DLD1 (cell line): ENCODE measurements around the gene DNAH17.

Experiments used
- in situ Hi-C: cut with HindIII; loops from 2 replicates; pipeline ENCODE4 v1.10.0; 2017; ENCODE audit warnings: low sequenced_read_pairs

Gene DNAH17

DNA sequence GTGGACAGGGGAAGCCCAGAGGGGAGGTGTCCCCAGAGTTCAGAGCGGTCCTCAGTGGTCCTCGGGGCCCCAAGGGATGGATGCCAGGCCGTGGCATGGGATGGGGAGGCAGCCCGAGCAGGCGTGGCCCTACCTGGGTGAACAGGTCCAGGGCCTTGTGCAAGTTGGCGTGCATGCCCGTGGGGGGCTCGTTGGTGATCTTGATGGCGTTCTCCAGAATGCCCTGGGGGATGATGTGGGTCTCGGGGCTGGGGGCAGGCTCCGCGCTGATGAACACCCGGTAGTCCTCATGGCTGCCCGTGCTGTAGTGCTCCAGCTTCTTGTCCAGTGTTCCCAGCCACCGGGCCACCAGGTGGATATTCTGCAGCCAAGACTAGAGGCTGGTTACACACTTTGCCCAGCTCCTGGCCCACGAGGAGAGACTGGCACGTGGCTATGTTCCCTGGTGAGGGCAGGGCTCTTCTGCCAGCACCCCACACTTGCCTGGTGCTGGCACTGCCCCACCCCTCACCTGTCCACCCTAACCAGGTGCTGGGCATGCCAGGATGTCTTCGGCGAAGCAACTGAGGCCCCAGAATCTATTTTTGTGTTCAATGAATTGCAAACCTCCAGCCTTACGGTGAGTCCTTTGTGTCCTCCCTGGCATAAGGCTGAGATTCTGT is 139.6 kb downstream of the DNAH17 start:
- in situ Hi-C loops: no loop called here

DNA sequence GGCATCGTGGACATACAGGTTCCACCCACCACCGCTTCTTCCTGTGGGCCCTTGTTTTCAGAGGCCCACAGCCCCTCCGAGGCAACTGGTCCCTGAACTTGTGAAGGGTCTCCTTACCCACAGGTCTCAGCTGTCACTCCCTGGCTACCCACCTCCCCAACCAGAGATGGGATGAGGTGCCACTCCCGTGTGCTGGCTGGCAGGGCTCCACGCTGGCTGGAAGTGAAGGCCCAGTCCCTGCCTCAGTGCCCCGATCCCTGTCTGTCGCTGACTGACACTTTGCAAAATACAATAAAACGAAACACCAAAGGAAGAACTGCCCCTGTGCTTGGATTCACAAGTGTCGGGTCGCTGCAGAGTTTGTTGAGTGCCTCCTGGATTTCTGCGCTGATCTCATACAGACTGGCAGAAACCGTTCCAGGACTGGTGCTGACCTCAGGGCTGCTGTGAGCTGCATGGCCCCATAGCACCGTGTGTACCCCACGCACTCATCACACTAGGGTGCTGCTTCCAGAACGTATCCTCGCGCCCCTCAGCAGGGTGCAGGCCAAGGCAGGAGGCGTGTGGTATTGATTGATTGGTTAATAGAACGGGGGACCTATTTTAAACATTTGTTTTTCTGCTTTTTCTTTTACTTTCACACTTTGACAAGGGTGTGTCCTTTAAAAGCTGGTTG is 141.7 kb downstream of the DNAH17 start:
- in situ Hi-C loops: no loop called here

DNA sequence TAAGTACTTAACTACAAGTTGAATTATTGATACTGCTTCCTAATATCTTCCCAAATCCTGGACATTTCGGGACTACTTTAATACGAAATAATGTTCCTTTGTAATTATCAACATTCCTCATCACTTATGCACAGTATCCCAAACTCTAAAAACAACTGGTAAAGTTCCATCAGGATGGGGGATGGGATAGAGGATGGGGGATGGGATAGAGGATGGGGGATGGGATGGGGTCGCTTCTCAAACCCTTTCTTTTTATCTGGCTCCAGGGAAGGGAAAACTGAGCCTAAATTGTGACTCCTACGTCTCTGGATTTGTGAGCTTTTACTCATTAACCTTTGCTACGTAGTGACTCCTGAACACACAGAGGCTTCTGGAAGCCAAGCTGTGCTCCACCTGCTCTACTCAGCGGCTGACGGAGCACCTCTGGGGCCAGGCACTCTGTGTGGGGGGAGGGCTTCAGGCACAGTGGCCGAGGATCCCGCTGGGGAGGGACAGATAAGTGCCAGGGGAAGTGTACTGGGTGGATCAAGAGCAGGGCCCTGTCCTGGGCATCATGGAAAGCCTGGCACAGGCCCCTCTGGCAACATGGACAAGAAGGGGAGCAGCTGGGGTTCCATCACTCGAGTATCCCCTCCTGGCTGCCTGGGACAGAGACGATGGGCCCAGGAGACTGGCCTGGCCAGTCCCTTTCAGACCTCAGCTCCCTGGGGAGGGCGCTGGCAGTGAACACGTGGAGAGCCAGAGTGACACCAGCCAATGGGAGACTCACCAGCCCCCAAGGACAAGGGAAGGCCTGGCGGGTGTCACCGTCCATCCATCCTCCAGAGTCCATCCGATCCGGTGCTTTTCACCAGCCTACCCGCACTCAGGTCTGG is 142.5 kb downstream of the DNAH17 start:
- in situ Hi-C loops: no loop called here

DNA sequence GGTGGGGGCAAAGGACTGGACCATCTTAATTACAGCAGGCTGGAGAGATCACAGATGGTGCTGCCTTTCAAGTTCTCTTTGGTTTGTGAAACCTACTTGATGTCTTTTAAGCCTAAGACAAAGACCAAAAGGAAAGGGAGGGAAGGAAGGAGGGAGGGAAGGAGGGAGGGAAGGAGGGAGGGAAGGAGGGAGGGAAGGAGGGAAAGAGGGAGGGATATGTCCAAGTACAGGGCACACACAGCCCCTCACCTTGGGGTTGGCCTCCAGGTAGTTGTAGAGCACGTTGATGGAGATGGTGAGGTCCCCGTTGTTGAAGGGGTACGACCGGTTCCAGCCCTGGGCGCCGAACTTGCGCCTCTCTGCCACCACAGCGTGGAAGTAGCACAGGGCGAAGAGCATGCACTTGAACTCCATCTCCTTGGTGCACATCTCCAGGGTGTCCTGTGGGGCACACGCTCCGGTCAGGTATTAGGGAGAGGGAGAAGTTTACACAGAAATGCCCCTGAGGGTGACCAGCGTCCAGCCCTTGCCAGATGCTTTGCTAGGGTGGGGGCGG is 143.3 kb downstream of the DNAH17 start:
- in situ Hi-C loops: no loop called here

DNA sequence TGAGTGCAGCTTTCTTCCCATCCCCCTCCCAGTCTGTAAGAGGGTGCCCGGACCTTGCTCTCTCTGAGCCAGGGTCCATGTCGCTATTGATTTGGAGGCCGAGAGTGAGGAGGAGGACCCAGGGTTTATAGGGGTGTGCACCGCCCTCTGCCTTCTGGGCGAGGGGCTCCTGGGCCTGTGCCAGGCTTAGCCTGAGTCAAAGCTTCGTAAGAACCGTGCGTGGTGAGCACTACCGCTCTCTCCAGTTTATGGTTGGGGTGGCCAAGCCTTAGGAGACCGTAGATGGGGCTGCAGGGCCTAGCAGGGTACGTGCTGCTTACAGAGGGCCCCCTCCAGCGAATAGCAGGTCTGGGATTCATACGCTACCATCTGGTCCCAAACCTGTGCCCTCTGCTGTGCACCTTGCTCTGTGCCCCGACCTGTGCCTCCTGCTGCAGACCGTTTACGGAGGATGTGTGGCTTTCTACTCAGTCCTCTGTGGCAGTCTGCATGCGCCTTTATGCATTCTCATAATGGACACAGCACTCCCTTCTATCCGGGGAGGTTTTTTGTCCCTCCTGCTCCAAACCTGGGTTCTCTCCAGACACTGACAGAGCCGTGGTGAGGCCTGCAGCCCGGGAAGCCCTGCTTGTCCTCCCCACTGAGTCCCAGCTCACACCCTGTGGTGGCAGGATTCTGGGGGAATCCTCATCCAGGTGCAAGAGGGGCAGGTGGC is 144.0 kb downstream of the DNAH17 start:
- in situ Hi-C loops: no loop called here

DNA sequence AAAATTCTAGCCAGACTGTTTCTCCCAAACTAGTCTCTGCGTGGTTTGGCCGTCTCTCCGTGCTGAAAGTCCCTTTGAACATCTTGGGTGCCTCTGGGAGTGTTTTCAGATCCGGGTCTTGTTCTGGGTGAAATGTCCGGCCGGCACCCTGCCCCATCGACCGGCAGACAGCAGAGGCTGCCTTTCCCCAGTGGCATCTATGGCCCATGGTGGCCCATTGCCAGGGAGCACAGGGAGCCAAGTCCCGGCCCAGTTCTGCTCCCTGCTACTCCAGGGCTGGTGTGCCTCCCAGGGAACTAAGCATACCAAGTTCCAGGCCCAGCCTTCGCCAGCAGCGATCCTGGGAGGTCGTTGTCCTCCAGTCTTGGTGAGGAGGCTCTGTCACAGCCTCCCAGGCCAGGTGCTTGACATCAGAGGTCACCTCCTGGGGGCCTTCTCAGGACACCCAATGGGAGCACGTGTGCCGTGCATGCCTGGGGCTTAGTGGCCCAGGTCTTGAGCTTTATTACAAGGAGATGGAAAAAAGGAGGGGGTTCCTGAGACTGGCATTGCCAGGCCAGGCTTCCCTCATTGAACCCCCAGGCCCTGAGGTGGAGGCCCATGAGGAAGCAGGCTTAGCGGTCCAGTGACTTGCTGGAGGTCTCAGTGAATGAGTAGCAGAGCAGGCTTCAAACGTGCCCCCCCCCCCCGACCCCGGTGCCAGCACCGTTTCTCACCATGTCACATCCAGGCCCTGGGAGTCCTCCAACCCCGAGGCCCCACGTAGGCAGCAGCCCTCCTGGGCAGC is 144.8 kb downstream of the DNAH17 start:
- in situ Hi-C loops: no loop called here

DNA sequence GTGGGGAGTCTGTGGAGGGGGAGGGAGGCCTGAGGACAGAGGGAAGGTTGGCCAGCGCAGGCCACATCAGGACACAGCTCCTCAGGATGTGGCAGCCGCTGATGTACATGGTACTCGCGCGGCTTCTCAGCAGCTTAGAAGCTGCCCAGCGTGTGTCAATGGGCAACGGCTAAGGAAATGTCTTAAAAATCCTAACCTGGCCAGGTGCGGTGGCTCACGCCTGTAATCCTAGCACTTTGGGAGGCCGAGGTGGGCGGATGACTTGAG is 145.6 kb downstream of the DNAH17 start:
- in situ Hi-C loops: no loop called here

DNA sequence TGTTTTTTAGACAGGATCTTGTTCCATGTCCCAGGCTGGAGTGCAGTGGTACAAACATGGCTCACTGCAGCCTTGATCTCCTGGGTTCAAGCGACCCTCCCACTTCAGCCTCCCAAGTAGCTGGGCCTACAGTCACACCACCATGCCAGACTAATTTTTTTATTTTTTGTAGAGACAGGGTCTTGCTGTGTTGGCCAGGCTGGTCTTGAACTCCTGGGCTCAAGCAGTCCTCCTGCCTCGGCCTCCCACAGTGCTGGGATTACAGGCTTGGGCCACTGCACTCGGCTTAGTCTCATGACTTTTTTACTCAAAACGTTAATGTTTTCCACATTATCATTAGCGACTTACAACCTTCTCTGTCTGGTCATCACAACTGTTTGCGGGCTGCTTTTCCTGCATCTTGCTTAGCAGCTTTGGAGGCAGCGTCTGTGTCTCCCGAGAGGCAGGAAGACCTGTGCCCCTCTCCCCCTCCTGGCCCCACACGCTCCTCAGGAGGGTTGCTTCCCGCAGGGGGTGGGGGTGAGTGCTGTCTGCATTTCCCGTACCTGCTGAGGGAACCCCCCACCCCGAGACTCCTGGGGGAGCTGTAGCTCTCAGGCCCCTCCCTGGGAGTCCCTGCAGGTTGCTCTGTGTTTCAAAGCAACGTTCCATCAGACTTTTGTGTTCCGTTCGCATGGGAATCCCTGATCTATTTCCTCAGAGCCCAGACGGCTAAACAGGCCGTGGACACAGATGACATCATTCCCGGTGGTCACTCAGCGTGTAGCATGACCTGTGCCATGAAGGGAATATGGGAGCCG is 146.1 kb downstream of the DNAH17 start:
- in situ Hi-C loops: no loop called here

DNA sequence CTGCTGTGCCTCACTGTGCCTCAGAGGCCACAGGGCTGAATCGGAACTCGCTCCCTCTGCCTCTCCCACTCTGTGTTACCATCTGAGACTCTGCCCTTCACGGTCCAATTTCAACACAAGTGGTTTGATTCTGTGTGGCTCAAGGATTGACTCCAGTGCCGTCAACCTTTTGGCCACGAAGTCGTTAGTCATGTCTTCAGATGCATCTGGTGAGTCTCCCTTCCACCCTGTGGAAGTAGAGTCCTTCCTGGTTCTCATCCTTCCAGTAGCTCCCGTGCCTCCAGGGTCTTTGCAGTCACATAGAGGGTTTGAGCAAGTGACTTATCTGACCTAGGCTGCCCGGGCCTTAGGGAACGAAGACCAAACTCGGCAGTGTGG is 147.6 kb downstream of the DNAH17 start:
- in situ Hi-C loops: no loop called here

DNA sequence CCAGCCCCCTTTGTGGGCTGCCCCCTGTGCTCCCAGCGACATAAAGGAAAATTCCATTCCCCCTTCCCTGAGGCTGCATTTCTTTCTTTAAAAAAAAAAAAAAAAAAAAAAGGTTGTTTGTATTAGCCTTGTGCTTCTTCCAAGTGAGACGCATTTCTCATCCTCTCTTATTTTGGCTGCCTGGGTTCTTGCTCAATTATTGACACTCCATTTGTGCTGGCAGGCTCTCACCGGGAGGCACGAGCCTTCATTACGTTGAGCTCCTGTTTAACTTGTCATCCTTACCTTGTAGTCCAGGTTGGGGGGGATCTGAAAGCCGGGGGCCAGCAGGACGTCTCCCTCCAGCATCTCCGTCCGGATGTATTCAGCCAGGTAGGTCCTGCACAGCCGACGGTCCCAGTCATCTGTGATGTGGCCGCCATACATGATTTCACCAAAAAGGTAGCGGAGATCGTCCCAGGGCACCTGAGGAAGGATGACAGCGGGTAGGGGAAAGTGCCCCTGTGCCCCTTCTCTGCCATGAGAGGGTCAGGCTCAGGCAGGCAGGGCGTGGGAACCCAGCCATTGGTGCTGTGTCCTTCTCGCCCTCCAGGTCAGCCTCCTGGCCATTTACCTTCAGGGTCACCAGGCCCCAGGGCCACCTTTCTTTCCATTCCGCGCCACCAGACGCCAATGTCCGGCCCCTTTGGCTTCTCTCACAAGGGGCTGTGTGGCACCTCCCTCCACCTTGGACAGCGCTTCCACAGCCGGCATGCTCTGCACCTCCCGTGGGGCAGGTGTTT is 148.2 kb downstream of the DNAH17 start:
- in situ Hi-C loops: no loop called here

DNA sequence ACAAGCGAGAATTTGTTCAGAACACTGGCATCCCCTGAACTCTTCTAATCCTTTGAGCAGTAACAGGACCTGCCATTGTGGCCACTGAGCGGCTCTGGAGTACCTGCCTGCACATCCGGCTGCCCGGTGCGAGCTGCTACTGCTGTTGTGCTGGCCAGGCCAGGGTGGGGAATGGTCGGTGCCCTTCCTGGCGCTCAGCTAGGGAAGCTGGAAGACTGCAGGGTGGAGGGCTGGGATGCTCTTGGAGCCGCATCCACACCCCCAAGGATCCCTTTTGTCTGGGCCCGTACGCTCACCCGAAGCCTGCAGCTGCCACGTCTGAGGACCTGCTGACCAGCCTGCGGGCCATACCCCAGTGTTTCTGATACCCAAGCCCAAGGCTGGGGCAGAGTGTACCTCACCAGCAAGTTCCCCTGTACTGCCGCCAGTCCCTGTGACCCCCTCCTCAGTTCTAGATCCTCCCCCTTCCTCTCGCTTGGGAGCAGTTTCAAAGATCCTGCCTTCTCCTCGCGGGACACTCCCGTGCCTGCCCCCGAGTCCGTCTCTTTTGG is 149.1 kb downstream of the DNAH17 start:
- in situ Hi-C loops: no loop called here

DNA sequence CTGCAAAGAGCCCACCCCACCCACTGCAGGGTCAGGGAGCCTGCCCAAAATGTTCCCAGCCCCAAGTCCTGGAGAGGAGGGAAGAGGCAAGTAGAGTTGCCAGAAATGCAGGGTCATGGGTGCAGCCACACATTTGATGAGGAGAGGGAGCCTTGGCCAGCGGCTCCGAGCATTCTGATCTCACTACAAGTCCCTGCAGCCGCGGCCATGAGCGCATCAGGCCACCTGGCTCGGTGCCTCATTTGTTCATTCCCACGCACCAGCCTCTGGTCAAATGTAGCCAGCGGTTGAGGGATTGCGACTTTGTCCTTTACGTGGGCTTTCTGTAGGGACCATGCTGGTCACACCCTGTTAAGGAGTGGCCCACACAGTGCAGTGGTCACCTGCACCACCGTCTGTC is 150.1 kb downstream of the DNAH17 start:
- in situ Hi-C loops: no loop called here

DNA sequence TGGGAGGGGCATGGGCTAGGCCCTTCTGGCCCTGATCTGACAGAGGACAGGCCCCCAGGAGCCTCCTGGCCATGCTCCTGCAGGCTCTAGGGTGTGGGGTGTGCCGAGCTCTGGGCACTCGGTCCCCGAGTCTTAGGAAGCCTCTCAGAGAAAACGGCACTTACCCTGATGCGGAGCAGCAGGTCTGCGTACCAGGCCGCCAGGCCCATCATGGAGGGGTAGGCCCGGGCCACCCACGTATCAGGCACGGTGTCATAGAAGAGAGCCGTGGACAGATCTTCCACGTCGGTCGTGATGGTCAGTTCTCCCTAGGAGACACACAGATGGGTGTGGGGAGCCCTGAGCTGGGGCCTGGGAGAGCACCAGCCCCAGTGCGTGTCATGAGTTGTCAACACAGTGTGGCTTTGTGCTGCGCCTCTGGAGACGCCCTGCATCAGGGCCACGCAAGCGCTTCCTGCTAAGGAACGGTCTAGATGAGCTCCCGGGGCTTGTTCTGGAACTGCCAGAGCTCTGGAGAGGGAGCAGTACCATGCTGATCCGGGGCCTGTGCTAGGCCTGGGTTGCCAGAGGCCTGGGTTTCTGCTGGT is 150.8 kb downstream of the DNAH17 start:
- in situ Hi-C loops: no loop called here

DNA sequence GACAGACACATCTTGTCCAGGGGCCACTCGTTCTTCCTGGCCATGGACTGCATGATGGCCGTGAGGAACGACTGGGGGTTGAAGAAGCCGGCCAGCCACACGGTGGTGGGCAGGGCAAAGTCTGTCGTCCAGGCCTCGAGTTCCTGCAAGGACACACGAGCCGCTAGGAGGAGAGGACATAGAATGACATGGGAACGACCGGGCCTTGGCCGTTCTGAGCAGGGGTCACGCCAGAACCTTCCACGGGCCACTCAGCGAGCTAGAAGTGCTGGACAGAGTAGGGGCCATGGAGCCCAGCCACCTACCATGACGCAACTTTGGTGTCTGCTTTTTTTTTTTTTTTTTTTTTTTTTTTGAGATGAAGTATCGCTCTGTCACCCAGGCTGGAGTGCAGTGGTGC is 151.8 kb downstream of the DNAH17 start:
- in situ Hi-C loops: no loop called here

DNA sequence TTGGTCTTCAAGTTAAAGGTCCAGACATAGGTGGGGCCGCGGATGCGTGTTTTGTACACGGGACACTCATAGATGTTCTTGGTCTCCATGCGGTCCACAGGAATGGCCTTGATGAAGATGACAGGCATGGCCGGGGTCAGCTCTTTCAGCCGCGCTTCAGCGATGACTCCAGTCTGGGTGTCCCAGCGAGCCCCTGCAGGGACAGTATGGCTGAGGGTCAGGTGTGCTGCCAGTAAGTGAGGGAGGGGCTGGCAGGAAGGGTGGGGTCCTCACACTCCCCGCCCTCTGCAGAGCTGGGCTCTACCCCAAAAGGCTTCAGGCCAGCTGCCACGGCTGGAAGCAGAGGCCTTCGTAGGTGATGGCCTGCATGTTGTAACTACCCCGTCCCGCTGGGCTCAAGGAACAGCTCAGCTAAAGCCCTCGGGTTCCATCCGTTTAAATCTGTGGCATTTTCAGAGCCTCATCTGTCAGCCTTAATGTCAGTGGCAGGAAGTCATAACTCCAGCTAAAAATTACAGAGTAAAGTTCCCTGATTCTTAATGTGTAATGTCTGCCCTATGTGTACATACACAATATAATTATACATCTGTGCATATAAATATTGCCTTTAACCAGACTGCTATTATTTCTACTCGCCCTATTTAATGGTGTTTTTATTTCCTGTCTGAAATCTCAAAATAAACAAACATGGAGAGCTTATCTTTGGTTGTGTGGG is 153.1 kb downstream of the DNAH17 start:
- in situ Hi-C loops: no loop called here

DNA sequence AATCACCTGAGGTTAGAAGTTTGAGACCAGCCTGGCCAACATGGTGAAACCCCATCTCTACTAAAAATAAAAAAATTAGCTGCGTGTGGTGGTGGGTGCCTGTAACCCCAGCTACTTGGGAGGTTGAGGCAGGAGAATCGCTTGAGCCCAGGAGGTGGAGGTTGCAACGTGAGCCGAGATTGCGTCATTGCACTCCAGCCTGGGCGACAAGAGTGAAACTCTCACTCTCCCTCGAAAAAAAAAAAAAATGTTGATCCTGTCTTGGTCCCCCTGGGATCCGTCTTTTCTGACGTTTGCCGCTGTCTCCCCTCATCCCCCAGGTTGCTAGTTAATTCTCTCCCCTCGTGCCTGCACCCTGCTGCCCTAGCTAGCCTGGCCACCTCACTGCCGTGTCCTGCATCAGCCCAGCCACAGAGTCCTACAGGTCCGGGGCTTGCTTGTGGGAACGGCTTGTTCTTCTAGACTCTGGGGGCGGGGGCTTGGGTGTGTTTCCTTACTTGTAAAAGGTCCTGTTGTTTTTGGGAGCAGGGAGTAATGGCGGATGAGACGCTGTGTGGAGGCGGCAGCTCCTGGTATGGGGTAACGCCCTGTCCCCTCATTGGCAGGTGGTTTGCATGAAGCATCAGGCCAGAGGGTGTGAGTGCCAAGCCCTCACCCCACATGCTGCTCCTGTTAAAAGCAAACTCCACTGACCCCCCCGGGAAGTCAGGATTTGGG is 154.2 kb downstream of the DNAH17 start:
- in situ Hi-C loops: no loop called here

DNA sequence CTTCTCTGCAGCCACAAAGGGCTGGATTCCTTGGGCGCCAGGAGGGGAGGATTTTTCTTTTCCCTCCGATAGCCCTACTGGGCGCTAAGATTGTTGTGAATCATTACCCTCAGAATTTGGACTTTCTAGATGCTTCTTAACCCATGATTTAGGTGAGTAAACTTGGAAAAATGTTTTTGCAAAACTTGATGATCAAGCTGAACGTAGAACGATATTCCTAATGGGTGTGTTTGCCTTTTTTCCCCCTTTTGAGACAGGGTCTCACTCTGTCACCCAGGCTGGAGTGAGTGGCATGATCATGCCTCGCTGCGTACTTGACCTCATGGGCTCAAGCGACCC is 155.0 kb downstream of the DNAH17 start:
- in situ Hi-C loops: no loop called here
